ENCODE measurements around the gene IFNAR2.
"Not testable (repeated sequence)": the region's sequence is repeated elsewhere in the genome, so short reads cannot be mapped to it uniquely, and the experiment has no call there.

IFNAR2 gene

GRCh38 chr21:33244779-33245105 is 15.0 kb downstream of the IFNAR2 start:
- no peak for DNase-seq (ENCODE audit: low read depth)

- no peak for DNase-seq (ENCODE audit: low read depth)
Observed at GRCh38 chr21:33245289-33245918, 15.7 kb downstream of the IFNAR2 start.

GRCh38 chr21:33246506-33246905 is 16.8 kb downstream of the IFNAR2 start:
- DNase-seq (ENCODE audit: low read depth), result no peak

- no peak for DNase-seq (ENCODE audit: low read depth)
Observed at GRCh38 chr21:33246963-33247362, 17.2 kb downstream of the IFNAR2 start.

GRCh38 chr21:33247599-33247998 is 17.9 kb downstream of the IFNAR2 start:
- DNase-seq (ENCODE audit: low read depth), result no peak

- no peak for DNase-seq (ENCODE audit: low read depth)
Observed at GRCh38 chr21:33249331-33250002, 19.7 kb downstream of the IFNAR2 start.

GRCh38 chr21:33251119-33251518 is 21.4 kb downstream of the IFNAR2 start:
- DNase-seq (ENCODE audit: low read depth), result no peak

- not testable (repeated sequence) for DNase-seq (ENCODE audit: low read depth)
Observed at GRCh38 chr21:33253382-33253781, 23.6 kb downstream of the IFNAR2 start.

- DNase-seq (ENCODE audit: low read depth), result no peak
Observed at GRCh38 chr21:33254766-33255165, 25.0 kb downstream of the IFNAR2 start.

GRCh38 chr21:33255404-33255803 is 25.7 kb downstream of the IFNAR2 start:
- no peak for DNase-seq (ENCODE audit: low read depth)

- no peak for DNase-seq (ENCODE audit: low read depth)
Observed at GRCh38 chr21:33256019-33256418, 26.3 kb downstream of the IFNAR2 start.

- DNase-seq (ENCODE audit: low read depth), result no peak
Observed at GRCh38 chr21:33257094-33257803, 27.5 kb downstream of the IFNAR2 start.

- no peak for DNase-seq (ENCODE audit: low read depth)
Observed at GRCh38 chr21:33258475-33258874, 28.7 kb downstream of the IFNAR2 start.

GRCh38 chr21:33259428-33259827 is 29.7 kb downstream of the IFNAR2 start:
- no peak for DNase-seq (ENCODE audit: low read depth)

- no peak for DNase-seq (ENCODE audit: low read depth)
Observed at GRCh38 chr21:33259995-33260394, 30.3 kb downstream of the IFNAR2 start.

- no peak for DNase-seq (ENCODE audit: low read depth)
Observed at GRCh38 chr21:33261635-33262034, 31.9 kb downstream of the IFNAR2 start.

GRCh38 chr21:33262921-33263320 is 33.2 kb downstream of the IFNAR2 start:
- DNase-seq (ENCODE audit: low read depth), result no peak

- no peak for DNase-seq (ENCODE audit: low read depth)
Observed at GRCh38 chr21:33264561-33264960, 34.8 kb downstream of the IFNAR2 start.

GRCh38 chr21:33265664-33266049 is 35.9 kb downstream of the IFNAR2 start:
- no peak for DNase-seq (ENCODE audit: low read depth)

- peak; percentile 55 for DNase-seq (ENCODE audit: low read depth)
Observed at GRCh38 chr21:33266050-33266788, 36.5 kb downstream of the IFNAR2 start, which contains the start of gene IL10RB. Gene IL10RB, plus strand, starts transcription at chr21:33266367. Its CDS starts 99 bp downstream, at chr21:33266466.

GRCh38 chr21:33266789-33267135 is 37.0 kb downstream of the IFNAR2 start:
- no peak for DNase-seq (ENCODE audit: low read depth)

GRCh38 chr21:33267250-33267649 is 37.5 kb downstream of the IFNAR2 start:
- no peak for DNase-seq (ENCODE audit: low read depth)

GRCh38 chr21:33268393-33268736 is 38.6 kb downstream of the IFNAR2 start:
- DNase-seq (ENCODE audit: low read depth), result no peak

Data from stimulated activated CD8-positive, alpha-beta memory T cell treated with anti-CD3 and anti-CD28 coated beads, Interleukin-12 subunit alpha, Interleukin-12 subunit beta, amount 100 ng/mL, for 1 hour (primary cell).